IPS-18c (cell line): ENCODE results near the gene HES2.
"Not testable (repeated sequence)": the region's sequence is repeated elsewhere in the genome, so short reads cannot be mapped to it uniquely, and the experiment has no call there.

Experiments
- H3K4me3 ChIP-seq: 2 replicates; pipeline ENCODE4 v1.7.0; 2013; ENCODE audit warnings: low read depth, mild to moderate bottlenecking, low read length, moderate library complexity; ENCODE audit not compliant: insufficient read depth
- H3K9me3 ChIP-seq: one replicate; pipeline ENCODE4 v1.6.1; 2013; ENCODE audit warnings: mild to moderate bottlenecking, low read length, moderate library complexity; ENCODE audit not compliant: control insufficient read depth, insufficient read depth

The HES2 gene

GRCh38 chr1:6409733-6410132, 10.0 kb downstream of the HES2 start:
- H3K4me3 ChIP-seq = no peak overlapping the region
- no peaks in the 10 kb centered on the region for H3K9me3 ChIP-seq

- no peak overlapping the region for H3K4me3 ChIP-seq
- no peaks in the 10 kb centered on the region for H3K9me3 ChIP-seq
Measured at GRCh38 chr1:6409053-6409452, 10.7 kb downstream of the HES2 start.

GRCh38 chr1:6408023-6408422, 11.7 kb downstream of the HES2 start:
- H3K9me3 ChIP-seq = no peaks in the 10 kb centered on the region
- no peak overlapping the region for H3K4me3 ChIP-seq

DNA sequence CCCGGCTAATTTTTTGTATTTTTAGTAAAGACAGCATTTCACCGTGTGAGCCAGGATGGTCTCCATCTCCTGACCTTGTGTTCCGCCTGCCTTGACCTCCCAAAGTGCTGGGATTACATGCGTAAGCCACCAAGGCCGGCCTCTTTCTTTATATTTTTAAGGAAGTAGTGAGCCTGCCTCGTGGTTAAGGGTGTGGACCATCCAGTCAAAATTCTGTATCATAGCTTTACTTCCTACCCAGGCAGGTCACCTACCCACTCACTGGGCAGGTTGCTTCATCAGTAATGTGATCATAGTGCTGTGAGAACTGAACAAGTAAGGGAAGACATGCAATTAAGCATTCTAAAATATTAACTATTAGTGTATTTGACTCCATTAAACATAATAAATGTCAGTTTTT, 18.0 kb downstream of the HES2 start:
- H3K9me3 ChIP-seq = no peaks in the 10 kb centered on the region
- no peak overlapping the region for H3K4me3 ChIP-seq

- no peaks in the 10 kb centered on the region for H3K9me3 ChIP-seq
Measured at GRCh38 chr1:6399294-6399693, 20.4 kb downstream of the HES2 start.

DNA sequence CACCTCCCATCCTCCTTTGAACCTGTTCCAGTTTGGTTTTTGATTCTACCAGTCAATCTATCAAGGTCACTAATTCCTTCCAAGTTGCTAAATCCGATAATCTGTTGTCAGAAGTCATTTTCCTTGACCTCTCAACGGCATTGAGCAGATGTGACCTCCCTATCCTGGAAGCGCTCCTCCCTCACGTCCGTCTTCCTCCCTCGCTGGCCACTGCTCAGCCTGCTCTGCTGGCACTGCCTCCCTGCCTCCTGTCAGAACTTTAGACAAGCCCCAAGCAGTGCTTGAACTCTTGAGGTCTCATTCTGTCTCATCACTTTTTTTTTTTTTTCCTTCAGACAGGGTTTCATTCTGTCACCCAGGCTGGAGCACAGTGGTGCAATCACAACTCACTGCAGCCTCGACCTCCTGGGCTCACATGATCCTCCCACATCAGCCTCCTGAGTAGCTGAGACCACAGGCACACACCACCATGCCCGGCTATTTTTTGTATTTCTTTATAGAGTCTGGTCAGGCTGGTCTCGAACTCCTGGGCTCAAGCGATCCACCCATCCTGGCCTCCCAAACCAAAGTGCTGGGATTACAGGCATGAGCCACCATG, 21.8 kb downstream of the HES2 start:
- Histone ChIP-seq H3K4me3 (no peak overlapping the region), H3K9me3 (no peaks in the 10 kb centered on the region)

More at GRCh38 chr1:6399294-6399693, 20.4 kb downstream of the HES2 start:
- H3K4me3 ChIP-seq = no peak overlapping the region

- no peak overlapping the region for H3K4me3 ChIP-seq
Measured at GRCh38 chr1:6396998-6397397, 22.7 kb downstream of the HES2 start.

DNA sequence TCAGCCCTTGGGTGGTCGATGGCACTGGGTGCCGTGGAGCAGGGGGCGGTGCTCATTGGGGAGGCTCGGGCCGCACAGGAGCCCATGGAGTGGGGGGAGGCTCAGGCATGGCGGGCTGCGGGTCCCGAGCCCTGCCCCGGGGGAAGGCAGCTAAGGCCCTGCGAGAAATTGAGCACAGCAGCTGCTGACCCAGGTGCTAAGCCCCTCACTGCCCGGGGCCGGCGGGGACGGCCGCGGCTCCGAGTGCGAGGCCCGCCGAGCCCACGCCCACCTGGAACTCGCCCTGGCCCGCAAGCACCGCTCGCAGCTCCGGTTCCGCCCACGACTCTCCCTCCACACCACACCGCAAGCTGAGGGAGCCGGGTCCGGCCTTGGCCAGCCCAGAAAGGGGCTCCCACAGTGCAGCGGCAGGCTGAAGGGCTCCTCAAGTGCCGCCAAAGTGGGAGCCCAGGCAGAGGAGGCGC, 23.9 kb downstream of the HES2 start:
- H3K9me3 ChIP-seq, H3K4me3 ChIP-seq: not testable (repeated sequence)

More at GRCh38 chr1:6396998-6397397, 22.7 kb downstream of the HES2 start:
- H3K9me3 ChIP-seq = no peaks in the 10 kb centered on the region

GRCh38 chr1:6395130-6395529, 24.6 kb downstream of the HES2 start:
- H3K4me3 ChIP-seq, H3K9me3 ChIP-seq: not testable (repeated sequence)

- Histone ChIP-seq H3K9me3 (no peaks in the 10 kb centered on the region), H3K4me3 (peak within 1 kb of the TSS; percentile 74)
Measured at GRCh38 chr1:6393400-6394187, 26.1 kb downstream of the HES2 start, which contains the start of gene ACOT7. ACOT7 (minus strand) TSS chr1:6393767; CDS start chr1:6393399, 368 bp downstream.

- peak overlapping the region; percentile 74 for H3K4me3 ChIP-seq
- H3K9me3 ChIP-seq = no peaks in the 10 kb centered on the region
Measured at GRCh38 chr1:6392809-6393399, 26.8 kb downstream of the HES2 start.

DNA sequence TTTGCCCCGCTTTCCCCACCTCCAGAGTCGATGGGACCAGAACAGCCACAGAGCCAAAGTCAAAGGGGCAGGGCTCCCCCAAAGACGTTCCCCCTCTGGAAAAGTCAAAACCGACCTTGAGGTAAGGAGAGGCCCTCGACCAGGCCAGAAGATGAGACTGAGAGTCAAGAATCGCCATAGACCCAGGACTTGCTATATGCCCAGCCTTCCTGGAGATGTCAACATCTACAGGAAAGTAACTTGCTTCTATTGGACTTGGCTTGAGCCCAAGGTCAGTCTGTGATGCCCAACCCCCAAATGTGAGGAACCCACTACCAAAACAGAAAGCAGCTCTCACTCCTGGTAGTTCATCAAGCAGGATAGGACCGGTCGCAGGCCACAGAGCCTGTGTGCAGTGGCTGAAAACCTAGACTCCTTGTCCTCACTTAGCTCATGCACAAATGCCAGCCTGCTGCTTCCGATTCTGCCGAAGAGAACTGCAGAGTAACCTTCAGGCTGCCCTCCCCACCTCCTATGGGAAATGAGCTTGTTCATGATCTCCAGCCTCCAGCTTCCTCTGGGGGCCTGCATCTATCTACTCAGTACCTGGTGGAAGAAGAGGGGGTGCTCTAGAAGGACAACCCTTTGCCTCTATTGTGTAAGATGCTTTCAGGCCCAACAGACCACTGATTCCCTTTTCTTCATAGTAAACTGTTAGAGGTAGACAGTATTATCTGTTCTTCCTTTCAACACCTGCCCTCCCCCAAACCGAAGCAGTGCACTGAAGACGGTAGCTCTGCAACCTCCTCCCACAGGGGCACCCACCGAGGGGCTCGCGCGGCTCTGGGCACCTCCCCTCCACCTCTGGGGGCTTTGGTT, 27.5 kb downstream of the HES2 start:
- H3K9me3 ChIP-seq = no peaks in the 10 kb centered on the region
- peak overlapping the region; percentile 74 for H3K4me3 ChIP-seq

DNA sequence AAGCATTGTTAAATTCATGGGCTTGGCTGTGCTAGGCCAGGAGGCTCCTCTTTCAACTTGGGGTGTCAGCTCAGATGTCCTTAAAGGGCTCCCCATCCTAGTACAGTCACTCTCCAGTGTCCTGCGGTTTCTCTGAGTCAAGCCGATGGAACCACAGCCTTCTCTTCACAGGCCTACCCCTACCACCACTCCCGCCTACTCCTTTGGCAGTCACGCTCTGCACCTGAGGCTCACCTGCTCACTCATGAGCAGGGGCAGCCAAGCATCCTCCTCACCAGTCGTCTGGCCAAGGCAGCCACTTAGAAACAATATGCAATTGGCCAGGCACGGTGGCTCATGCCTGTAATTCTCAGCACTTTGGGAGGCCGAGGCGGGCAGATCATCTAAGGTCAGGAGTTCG, 29.7 kb downstream of the HES2 start:
- no peaks in the 10 kb centered on the region for H3K9me3 ChIP-seq
- H3K4me3 ChIP-seq = no peak overlapping the region

DNA sequence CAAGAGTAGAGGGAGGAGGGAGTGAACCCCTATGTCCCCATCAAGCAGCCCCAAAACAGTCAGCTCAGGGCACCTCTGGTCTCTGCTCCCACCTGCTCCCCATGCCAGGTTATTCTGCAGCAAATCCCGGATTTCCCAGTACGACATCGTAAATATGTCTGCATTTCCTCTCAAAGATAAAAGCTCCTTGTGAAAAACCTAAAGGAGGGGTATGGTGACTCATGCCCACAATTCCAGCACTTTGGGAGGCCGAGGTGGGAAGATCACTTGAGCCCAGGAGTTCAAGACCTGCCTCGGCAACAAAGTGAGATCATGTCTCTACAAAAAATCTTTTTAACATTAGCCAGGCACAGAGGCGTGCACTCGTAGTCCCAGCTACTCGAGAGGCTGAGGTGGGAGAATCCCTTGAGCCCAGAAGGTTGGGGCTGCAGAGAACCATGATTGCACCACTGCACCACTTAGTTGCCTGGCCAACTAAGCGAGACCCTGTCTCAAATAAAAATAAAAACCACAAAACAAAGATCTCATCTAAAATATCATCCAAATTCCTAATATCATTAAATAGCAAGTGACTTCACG, 33.3 kb downstream of the HES2 start:
- H3K4me3 ChIP-seq = no peak overlapping the region; the same call in 1 of the 2 replicates
- no peaks in the 10 kb centered on the region for H3K9me3 ChIP-seq

DNA sequence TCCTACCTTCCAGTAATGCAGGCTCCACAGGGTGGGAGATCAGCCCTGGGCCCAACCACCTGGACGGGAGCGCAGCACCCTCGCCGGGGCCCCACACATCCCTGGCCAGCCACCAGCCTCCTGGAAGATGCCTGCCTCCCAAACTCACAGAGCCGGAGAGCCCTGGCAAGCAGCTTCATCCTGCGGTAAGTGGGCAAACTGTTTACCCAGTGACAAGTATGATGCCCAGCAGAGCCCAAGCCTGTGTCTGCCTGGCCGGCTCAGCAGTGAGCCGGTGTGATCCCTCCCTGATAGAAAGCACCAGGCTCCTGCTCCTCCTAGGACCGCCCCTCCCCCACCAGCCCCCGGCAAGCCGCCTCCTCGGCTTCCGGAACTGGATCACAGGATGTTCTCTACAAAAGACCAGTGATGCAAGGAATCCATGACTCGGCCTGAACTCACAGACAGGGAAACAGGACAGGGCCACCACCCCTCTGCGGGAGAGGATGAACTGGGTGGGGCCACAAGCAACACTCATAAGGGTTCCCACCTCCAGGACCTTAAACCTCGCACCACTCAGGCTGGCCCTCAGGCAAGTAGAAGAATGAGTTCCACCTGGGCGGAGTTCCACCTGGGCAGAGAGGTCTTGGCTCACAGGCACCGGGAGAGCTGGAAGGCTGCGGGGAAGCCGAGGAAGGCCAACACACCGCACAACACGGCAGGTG, 34.1 kb downstream of the HES2 start:
- H3K9me3 ChIP-seq = no peaks in the 10 kb centered on the region
- peak overlapping the region; percentile 11; the same call in 1 of the 2 replicates for H3K4me3 ChIP-seq

DNA sequence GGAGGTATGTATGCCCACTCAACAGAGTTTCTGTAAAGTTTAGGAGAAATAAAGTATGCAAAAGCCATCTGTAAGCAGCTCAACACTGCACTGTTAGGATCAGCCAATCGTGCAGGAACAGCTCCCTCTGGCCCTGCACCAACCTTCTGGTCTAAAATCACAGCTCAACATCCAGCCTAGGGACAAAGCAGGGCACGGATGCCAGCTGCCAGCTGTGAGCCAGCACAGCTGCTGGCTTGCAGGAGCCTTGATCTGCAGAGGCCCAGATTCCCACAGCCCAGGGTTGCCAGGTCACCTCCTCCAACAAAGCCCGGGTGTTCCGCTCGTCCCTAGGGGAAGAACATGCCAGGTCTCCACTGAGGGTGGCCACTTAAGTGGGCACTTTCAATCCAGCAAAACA, 34.8 kb downstream of the HES2 start:
- H3K4me3 ChIP-seq = no peak overlapping the region
- no peaks in the 10 kb centered on the region for H3K9me3 ChIP-seq
